WTC11 (cell line): ENCODE measurements around the gene MCM10. TPM values are rescaled to one million over a fixed set of nuclear protein-coding genes. Genes with fewer than 3 reads are reported as not detected.

Experiments used
- ATAC-seq: fragments of 200-7000 bp; cut with Tn5 transposase; 2 replicates; pipeline ENCODE4 v1.10.0; 2021; ENCODE audit warnings: mild to moderate bottlenecking, moderate library complexity
- CTCF ChIA-PET: fragments of 300-600 bp; sonication (Branson Sonifier 250); formaldehyde crosslinking; loops from one replicate; lab custom pipeline; 2021; ENCODE audit warnings: antibody characterized with exemption; lab: Charles Lee
- POLR2A ChIA-PET: fragments of 350-600 bp; sonication (Branson Sonifier 250); formaldehyde crosslinking; loops from one replicate; lab custom pipeline; 2021; ENCODE audit warnings: antibody characterized with exemption; lab: Charles Lee
- DNase-seq: peaks from one replicate; pipeline ENCODE4 v3.0.0; 2021; ENCODE audit warnings: low spot score
- H3K27ac Mint-ChIP-seq: 2 replicates; pipeline ENCODE4 v1.8.0; 2021; ENCODE audit warnings: mixed read lengths
- H3K27me3 Mint-ChIP-seq: 2 replicates; pipeline ENCODE4 v1.8.0; 2021; ENCODE audit warnings: low read depth, mild to moderate bottlenecking, moderate library complexity, mixed read lengths
- H3K36me3 Mint-ChIP-seq: 2 replicates; pipeline ENCODE4 v1.8.0; 2021; ENCODE audit warnings: mixed read lengths
- H3K4me1 Mint-ChIP-seq: 2 replicates; pipeline ENCODE4 v1.8.0; 2022; ENCODE audit warnings: mixed read lengths
- H3K4me3 Mint-ChIP-seq: 2 replicates; pipeline ENCODE4 v1.8.0; 2021; ENCODE audit warnings: mild to moderate bottlenecking, moderate library complexity, mixed read lengths
- H3K9me3 Mint-ChIP-seq: 2 replicates; pipeline ENCODE4 v1.8.0; 2021; ENCODE audit warnings: mixed read lengths
- AFF4 ChIP-seq: sonication (generic); formaldehyde crosslinking; IDR thresholded peaks from 2 replicates; pipeline ENCODE4 v1.8.1; 2023; ENCODE audit warnings: mild to moderate bottlenecking, missing genetic modification reagents, borderline replicate concordance
- ARID4B ChIP-seq: sonication (generic); formaldehyde crosslinking; IDR thresholded peaks from 2 replicates; pipeline ENCODE4 v1.8.0; 2023; ENCODE audit warnings: missing genetic modification reagents, mild to moderate bottlenecking, borderline replicate concordance
- EMX1 ChIP-seq: fragments of 250-450 bp; sonication (Bioruptor Pico); IDR thresholded peaks from 2 replicates; pipeline ENCODE4 v1.8.0; 2021; ENCODE audit warnings: mild to moderate bottlenecking
- FOXJ3 ChIP-seq: sonication (generic); formaldehyde crosslinking; IDR thresholded peaks from 2 replicates; pipeline ENCODE4 v1.9.0; 2021; ENCODE audit warnings: missing genetic modification reagents, mild to moderate bottlenecking, borderline replicate concordance
- FOXP1 ChIP-seq: sonication (generic); formaldehyde crosslinking; IDR thresholded peaks from 2 replicates; pipeline ENCODE4 v1.8.0; 2022; ENCODE audit warnings: missing genetic modification reagents, mild to moderate bottlenecking, moderate library complexity, borderline replicate concordance
- GTF2I ChIP-seq: fragments of 250-450 bp; sonication (Bioruptor Pico); conservative IDR thresholded peaks from 2 replicates; pipeline ENCODE4 v1.4.0; 2021; ENCODE audit warnings: mild to moderate bottlenecking
- JUN ChIP-seq: sonication (generic); formaldehyde crosslinking; IDR thresholded peaks from 2 replicates; pipeline ENCODE4 v1.8.0; 2023; ENCODE audit warnings: mild to moderate bottlenecking, missing genetic modification reagents
- NFE2L1 ChIP-seq: sonication (generic); formaldehyde crosslinking; IDR thresholded peaks from 2 replicates; pipeline ENCODE4 v1.8.1; 2023; ENCODE audit warnings: missing genetic modification reagents
- NFYB ChIP-seq: sonication (generic); formaldehyde crosslinking; conservative IDR thresholded peaks from 2 replicates; pipeline ENCODE4 v1.8.0; 2022; ENCODE audit warnings: low read depth, missing genetic modification reagents
- NR1H2 ChIP-seq: sonication (generic); formaldehyde crosslinking; IDR thresholded peaks from 2 replicates; pipeline ENCODE4 v1.9.0; 2021; ENCODE audit warnings: mild to moderate bottlenecking, moderate library complexity, missing genetic modification reagents
- SMAD3 ChIP-seq: sonication (generic); formaldehyde crosslinking; IDR thresholded peaks from 2 replicates; pipeline ENCODE4 v1.8.0; 2022; ENCODE audit warnings: missing genetic modification reagents, mild to moderate bottlenecking, borderline replicate concordance
- SMAD4 ChIP-seq: sonication (generic); formaldehyde crosslinking; IDR thresholded peaks from 2 replicates; pipeline ENCODE4 v1.8.0; 2022; ENCODE audit warnings: mild to moderate bottlenecking, missing genetic modification reagents
- ZBTB43 ChIP-seq: sonication (generic); formaldehyde crosslinking; IDR thresholded peaks from 2 replicates; pipeline ENCODE4 v1.8.1; 2023; ENCODE audit warnings: mild to moderate bottlenecking, missing genetic modification reagents
- ZNF512 ChIP-seq: sonication (generic); formaldehyde crosslinking; IDR thresholded peaks from 2 replicates; pipeline ENCODE4 v1.8.1; 2022; ENCODE audit warnings: missing genetic modification reagents, borderline replicate concordance
- total RNA-seq: library from RNA; stranded (reverse); gene quantifications from 3 replicates; pipeline ENCODE4 v1.2.3, GENCODE V29; 2021
- TF ChIP-seq, protein P1 (sequence below): sonication (generic); formaldehyde crosslinking; conservative IDR thresholded peaks from 2 replicates; pipeline ENCODE4 v1.8.1; 2022; ENCODE audit warnings: mild to moderate bottlenecking, missing genetic modification reagents
- TF ChIP-seq, protein P2 (sequence below): sonication (generic); formaldehyde crosslinking; IDR thresholded peaks from 2 replicates; pipeline ENCODE4 v1.8.1; 2023; ENCODE audit warnings: mild to moderate bottlenecking, missing genetic modification reagents, moderate library complexity
- TF ChIP-seq, protein P3 (sequence below): sonication (generic); formaldehyde crosslinking; IDR thresholded peaks from 2 replicates; pipeline ENCODE4 v1.8.0; 2022; ENCODE audit warnings: mild to moderate bottlenecking, missing genetic modification reagents

MCM10 gene
- total RNA-seq, 1 experiment from 2014 or later: 44.3 TPM

DNA sequence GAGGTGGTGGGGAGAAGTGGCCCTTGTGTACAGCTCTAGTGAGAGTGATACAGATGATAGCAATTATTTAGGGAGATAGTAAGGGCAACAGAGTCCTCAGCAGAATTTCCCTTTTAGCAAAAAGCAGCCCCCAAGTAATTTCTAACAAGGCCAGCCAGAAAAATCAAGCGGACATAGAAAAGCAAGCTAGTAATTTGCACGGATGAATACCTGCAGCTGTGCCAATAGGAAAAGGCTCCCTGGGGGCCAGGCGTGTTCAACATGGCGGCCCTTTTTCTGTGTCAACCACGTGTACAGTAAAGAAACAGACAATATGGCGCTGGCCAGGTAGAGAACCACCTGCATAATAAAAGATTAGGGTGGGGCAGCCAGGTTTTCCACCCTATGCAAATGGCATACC is 7.4 kb downstream of the MCM10 start:
- Mint-ChIP-seq H3K4me3 (no peak overlapping the region), H3K27me3 (no peaks in the 10 kb centered on the region; the same call in 1 of the 2 replicates), H3K4me1 (no peaks in the 10 kb centered on the region), H3K27ac (no peak overlapping the region), H3K36me3 (peaks cover 62% of the 10 kb centered on the region), H3K9me3 (no peaks in the 10 kb centered on the region)
- TF ChIP-seq NR1H2 (CRISPR knock-in tag) (no peak), SMAD3 (CRISPR knock-in tag) (no peak), JUN (no peak), ZNF512 (CRISPR knock-in tag) (no peak), AFF4 (no peak), NFYB (CRISPR knock-in tag) (no peak), SMAD4 (CRISPR knock-in tag) (no peak), ZBTB43 (CRISPR knock-in tag) (no peak), FOXP1 (CRISPR knock-in tag) (no peak), FOXJ3 (CRISPR knock-in tag) (no peak), ARID4B (CRISPR knock-in tag) (no peak), GTF2I (CRISPR knock-in tag) (no peak), EMX1 (no peak), NFE2L1 (CRISPR knock-in tag) (no peak)
- TF ChIP-seq, protein P1, sequence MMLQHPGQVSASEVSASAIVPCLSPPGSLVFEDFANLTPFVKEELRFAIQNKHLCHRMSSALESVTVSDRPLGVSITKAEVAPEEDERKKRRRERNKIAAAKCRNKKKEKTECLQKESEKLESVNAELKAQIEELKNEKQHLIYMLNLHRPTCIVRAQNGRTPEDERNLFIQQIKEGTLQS (CRISPR knock-in tag): no peak
- TF ChIP-seq, protein P2, sequence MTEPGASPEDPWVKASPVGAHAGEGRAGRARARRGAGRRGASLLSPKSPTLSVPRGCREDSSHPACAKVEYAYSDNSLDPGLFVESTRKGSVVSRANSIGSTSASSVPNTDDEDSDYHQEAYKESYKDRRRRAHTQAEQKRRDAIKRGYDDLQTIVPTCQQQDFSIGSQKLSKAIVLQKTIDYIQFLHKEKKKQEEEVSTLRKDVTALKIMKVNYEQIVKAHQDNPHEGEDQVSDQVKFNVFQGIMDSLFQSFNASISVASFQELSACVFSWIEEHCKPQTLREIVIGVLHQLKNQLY (CRISPR knock-in tag): no peak
- TF ChIP-seq, protein P3, sequence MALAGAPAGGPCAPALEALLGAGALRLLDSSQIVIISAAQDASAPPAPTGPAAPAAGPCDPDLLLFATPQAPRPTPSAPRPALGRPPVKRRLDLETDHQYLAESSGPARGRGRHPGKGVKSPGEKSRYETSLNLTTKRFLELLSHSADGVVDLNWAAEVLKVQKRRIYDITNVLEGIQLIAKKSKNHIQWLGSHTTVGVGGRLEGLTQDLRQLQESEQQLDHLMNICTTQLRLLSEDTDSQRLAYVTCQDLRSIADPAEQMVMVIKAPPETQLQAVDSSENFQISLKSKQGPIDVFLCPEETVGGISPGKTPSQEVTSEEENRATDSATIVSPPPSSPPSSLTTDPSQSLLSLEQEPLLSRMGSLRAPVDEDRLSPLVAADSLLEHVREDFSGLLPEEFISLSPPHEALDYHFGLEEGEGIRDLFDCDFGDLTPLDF (CRISPR knock-in tag): no peak
- DNase-seq (no peak), ATAC-seq (no peak)
- ChIA-PET POLR2A (no interaction called here), CTCF (interaction anchor here (0.9 to 2.3 kb wide), 2 partner anchors 37 to 133 kb away, joined by 3 to 5 read pairs; no protein-coding TSS in a partner anchor)
